Superior temporal gyrus (tissue), 1 donor: ENCODE data around the gene OXLD1.

Source experiments
- DNase-seq: peaks from one replicate; pipeline ENCODE4 v3.0.0-alpha.2; 2016; ENCODE audit errors: extremely low spot score

Gene OXLD1

GRCh38 chr17:81666342-81667191, at the start of gene OXLD1, which contains the start of gene CCDC137:
TSS of gene OXLD1 (minus strand) at chr17:81666605. CDS start at chr17:81666577, 28 bp downstream.
TSS of gene CCDC137 (plus strand) at chr17:81666737. CDS start at chr17:81666767, 30 bp downstream.
- peak; percentile 98 for DNase-seq

GRCh38 chr17:81715107-81715871, 48.9 kb upstream of the OXLD1 start:
- DNase-seq: no peak

- no peak for DNase-seq
These were observed 48.2 kb upstream of the OXLD1 start for GRCh38 chr17:81714412-81715106.

GRCh38 chr17:81713556-81714411, 47.4 kb upstream of the OXLD1 start:
- DNase-seq: no peak

- no peak for DNase-seq
These were observed 46.7 kb upstream of the OXLD1 start for GRCh38 chr17:81713004-81713555.

GRCh38 chr17:81712468-81713003, 46.1 kb upstream of the OXLD1 start:
- no peak for DNase-seq

- DNase-seq: peak; percentile 71
These were observed 45.5 kb upstream of the OXLD1 start, which contains the start of gene SLC25A10 for GRCh38 chr17:81711814-81712467. TSS of gene SLC25A10 (plus strand) at chr17:81712284. CDS start at chr17:81712427, 143 bp downstream.

- no peak for DNase-seq
These were observed 44.3 kb upstream of the OXLD1 start for GRCh38 chr17:81710514-81711308.

- no peak for DNase-seq
These were observed 42.4 kb upstream of the OXLD1 start for GRCh38 chr17:81708739-81709185.

GRCh38 chr17:81707725-81708646, 41.6 kb upstream of the OXLD1 start:
- no peak for DNase-seq

GRCh38 chr17:81706757-81707624, 40.6 kb upstream of the OXLD1 start:
- DNase-seq: no peak

GRCh38 chr17:81706232-81706611, 39.8 kb upstream of the OXLD1 start:
- DNase-seq: no peak

GRCh38 chr17:81705518-81706231, 39.3 kb upstream of the OXLD1 start:
- DNase-seq: no peak

- DNase-seq: no peak
These were observed 37.6 kb upstream of the OXLD1 start for GRCh38 chr17:81703747-81704654.
